Breast epithelium (tissue), 4 donors: ENCODE measurements around the gene MCM9. TPM values are rescaled to one million over a fixed set of nuclear protein-coding genes. Genes with fewer than 3 reads are reported as not detected.

Experiments used
- DNase-seq, 2 donors: peaks; one replicate each; pipeline ENCODE4 v3.0.0-alpha.2; 2019; ENCODE audit warnings: low spot score in 2 of 2
- H3K27ac ChIP-seq, 2 donors: fragments of 200-600 bp; sonication (generic) in 1 of 2; one replicate each; pipeline ENCODE4 v1.5.1; 2016 to 2019; ENCODE audit warnings: mild to moderate bottlenecking in 1 of 2
- H3K27me3 ChIP-seq, 2 donors: fragments of 200-600 bp; sonication (generic) in 1 of 2; one replicate each; pipeline versions ENCODE4 v1.5.1 to v1.6.0; 2017 to 2019; ENCODE audit warnings: control low read depth in 1 of 2, mild to moderate bottlenecking in 1 of 2
- H3K36me3 ChIP-seq: fragments of 200-600 bp; one replicate; pipeline ENCODE4 v1.5.1; 2019
- H3K4me1 ChIP-seq, 2 donors: fragments of 200-600 bp; sonication (generic); one replicate each; pipeline ENCODE4 v1.5.1; 2016 to 2019; ENCODE audit warnings: control low read depth in 1 of 2
- H3K4me3 ChIP-seq, 3 donors: fragments of 200-600 bp; sonication (generic); 1 replicate in 2 of 3; 2 replicates in 1 of 3; pipeline ENCODE4 v1.5.1; 2016 to 2019; ENCODE audit warnings: mild to moderate bottlenecking in 3 of 3, moderate library complexity in 2 of 3
- H3K9me3 ChIP-seq, 2 donors: fragments of 200-600 bp; sonication (generic) in 1 of 2; one replicate each; pipeline ENCODE4 v1.5.1; 2016 to 2019; ENCODE audit warnings: control low read depth in 1 of 2
- POLR2A ChIP-seq: fragments of 450-650 bp; IDR thresholded peaks from one replicate; pipeline ENCODE4 v1.6.1; 2016; ENCODE audit warnings: antibody characterized with exemption, mild to moderate bottlenecking, moderate library complexity
- POLR2AphosphoS5 ChIP-seq, 3 donors: sonication (generic); formaldehyde crosslinking; IDR thresholded peaks; one replicate each; pipeline ENCODE4 v1.6.1; 2017; ENCODE audit warnings: antibody characterized with exemption in 3 of 3
- intact Hi-C: fragments of 100-400 bp; cut with DNase I; formaldehyde crosslinking; loops from one replicate; pipeline ENCODE4 v1.15.1; 2023; ENCODE audit warnings: low total_unique reads
- total RNA-seq, 3 donors: library from RNA; depleted of rRNA; stranded (reverse); fragments of >200 nt; gene quantifications; one replicate each; pipeline ENCODE4 v1.1.0, GENCODE V29; 2016
- TF ChIP-seq, protein P1 (sequence below), 3 donors: fragments of 450-650 bp; IDR thresholded peaks; one replicate each; pipeline ENCODE4 v1.5.1; 2016 to 2017; ENCODE audit warnings: antibody characterized with exemption in 3 of 3, mild to moderate bottlenecking in 3 of 3, moderate library complexity in 3 of 3

MCM9 gene
- total RNA-seq, result 10 to 100 TPM; 17.9 to 40.5 (median 33.4) TPM

GRCh38 chr6:118934461-118935330 is at the start of gene MCM9:
MCM9 (minus strand) TSS chr6:118935159; CDS start chr6:118931723, 3,436 bp downstream.
- peak; percentile 58 to 91 for DNase-seq
- Histone ChIP-seq H3K4me1 (peaks cover 0 to 7% of the 10 kb centered on the region in 2 donors), H3K4me3 (peak within 1 kb of the TSS; percentile 66 to 72 (median 67)), H3K27ac (peak within 1 kb of the TSS; percentile 83 to 91), H3K9me3 (no peaks in the 10 kb centered on the region), H3K27me3 (no peaks in the 10 kb centered on the region), H3K36me3 (no peaks in the 10 kb centered on the region)
- TF ChIP-seq POLR2A (no peak), POLR2AphosphoS5 (IDR thresholded peaks at IDR 0.05) (peak; percentile 13 to 47 (median 24))
- intact Hi-C loops, result no loop called here

DNA sequence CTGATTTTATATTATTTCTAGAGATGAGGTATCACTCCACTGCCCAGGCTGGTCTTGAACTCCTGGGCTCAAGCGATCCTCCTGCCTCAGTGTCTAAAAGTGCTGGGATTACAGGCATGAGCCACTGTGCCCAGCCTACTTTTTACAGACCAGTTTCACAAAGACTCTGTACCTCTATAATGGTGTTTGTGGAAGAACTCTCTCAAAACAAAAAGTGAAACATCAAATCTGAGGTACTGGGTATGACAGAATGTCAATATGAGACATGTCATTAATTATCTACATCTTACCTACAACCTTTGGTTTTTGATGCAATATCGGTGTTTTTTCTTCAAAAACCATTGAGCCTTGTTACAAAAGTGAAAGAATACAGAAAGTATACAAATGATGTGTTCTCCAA is 49.4 kb upstream of the MCM9 start:
- intact Hi-C loops, result loop anchor here (10.0 kb wide), 1 partner anchor 120 kb away; no protein-coding TSS in a partner anchor
- no peak for DNase-seq
- TF ChIP-seq POLR2A (no peak), POLR2AphosphoS5 (IDR thresholded peaks at IDR 0.05) (no peak)
- TF ChIP-seq, protein P1, sequence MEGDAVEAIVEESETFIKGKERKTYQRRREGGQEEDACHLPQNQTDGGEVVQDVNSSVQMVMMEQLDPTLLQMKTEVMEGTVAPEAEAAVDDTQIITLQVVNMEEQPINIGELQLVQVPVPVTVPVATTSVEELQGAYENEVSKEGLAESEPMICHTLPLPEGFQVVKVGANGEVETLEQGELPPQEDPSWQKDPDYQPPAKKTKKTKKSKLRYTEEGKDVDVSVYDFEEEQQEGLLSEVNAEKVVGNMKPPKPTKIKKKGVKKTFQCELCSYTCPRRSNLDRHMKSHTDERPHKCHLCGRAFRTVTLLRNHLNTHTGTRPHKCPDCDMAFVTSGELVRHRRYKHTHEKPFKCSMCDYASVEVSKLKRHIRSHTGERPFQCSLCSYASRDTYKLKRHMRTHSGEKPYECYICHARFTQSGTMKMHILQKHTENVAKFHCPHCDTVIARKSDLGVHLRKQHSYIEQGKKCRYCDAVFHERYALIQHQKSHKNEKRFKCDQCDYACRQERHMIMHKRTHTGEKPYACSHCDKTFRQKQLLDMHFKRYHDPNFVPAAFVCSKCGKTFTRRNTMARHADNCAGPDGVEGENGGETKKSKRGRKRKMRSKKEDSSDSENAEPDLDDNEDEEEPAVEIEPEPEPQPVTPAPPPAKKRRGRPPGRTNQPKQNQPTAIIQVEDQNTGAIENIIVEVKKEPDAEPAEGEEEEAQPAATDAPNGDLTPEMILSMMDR (IDR thresholded peaks at IDR 0.05), result no peak

DNA sequence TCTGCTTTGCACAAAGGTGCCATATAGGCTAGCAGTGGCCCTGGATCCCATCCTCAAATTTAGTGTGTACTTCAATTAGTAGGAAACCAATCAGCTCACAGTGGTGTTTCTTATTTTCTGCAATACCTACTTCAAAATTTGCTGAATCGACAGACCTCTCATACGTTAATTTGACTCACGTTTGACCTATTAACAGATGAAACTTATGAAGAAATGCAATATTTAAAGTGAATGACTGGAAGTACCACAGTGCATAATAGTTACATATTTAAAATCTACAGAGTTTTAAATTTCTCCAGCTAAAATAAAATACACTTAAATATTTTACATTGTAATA is 47.6 kb upstream of the MCM9 start:
- H3K36me3 ChIP-seq, result no peaks in the 10 kb centered on the region
- H3K9me3 ChIP-seq, result no peaks in the 10 kb centered on the region
- no peak overlapping the region for H3K27ac ChIP-seq
- H3K27me3 ChIP-seq, result no peaks in the 10 kb centered on the region
- intact Hi-C loops, result loop anchor here (10.0 kb wide), 1 partner anchor 122 kb away; no protein-coding TSS in a partner anchor
- H3K4me1 ChIP-seq, result no peaks in the 10 kb centered on the region
- DNase-seq, result no peak
- no peak for TF ChIP-seq POLR2A
- TF ChIP-seq, protein P1 (IDR thresholded peaks at IDR 0.05), result no peak
- no peak for TF ChIP-seq POLR2AphosphoS5 (IDR thresholded peaks at IDR 0.05)
- no peak overlapping the region for H3K4me3 ChIP-seq

More for the DNA sequence above, 49.4 kb upstream of the MCM9 start:
- Histone ChIP-seq H3K36me3 (no peaks in the 10 kb centered on the region), H3K27ac (no peak overlapping the region), H3K9me3 (no peaks in the 10 kb centered on the region), H3K4me1 (no peaks in the 10 kb centered on the region), H3K27me3 (no peaks in the 10 kb centered on the region), H3K4me3 (no peak overlapping the region)

DNA sequence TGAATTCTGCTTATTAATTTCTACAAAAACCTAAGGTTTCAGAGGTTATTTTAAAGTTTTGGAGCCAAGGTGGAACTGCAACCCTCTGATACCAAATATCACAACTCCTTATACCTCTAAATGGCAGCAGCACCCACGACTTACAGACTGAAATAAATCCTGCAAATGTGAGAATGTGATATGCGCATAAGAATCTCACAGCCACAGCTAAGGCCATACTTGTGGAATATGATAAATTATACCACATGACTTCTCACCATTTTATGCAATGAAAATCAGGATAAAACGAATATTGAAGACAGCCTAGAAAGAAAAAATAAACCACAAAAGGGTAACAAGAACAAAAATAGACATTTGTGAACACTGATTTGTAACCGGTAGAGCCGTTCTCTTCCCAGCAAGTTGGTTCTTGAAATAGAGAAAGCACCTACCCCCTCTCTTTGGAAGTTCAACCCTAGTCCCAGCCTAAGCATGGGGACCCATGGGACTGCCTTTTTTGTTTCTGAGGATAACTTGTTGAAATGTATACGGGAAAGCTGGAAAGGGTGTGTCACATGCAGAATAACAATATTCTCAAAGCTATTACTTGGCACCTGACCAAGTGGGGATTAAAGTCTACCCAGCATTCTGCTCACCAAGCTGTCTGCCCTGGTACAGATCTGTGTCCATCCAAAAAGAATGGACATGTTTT is 47.1 kb upstream of the MCM9 start:
- H3K4me3 ChIP-seq, result no peak overlapping the region
- H3K27ac ChIP-seq, result no peak overlapping the region
- no peak for DNase-seq
- no peaks in the 10 kb centered on the region for H3K4me1 ChIP-seq
- TF ChIP-seq POLR2AphosphoS5 (IDR thresholded peaks at IDR 0.05) (no peak), POLR2A (no peak)
- TF ChIP-seq, protein P1 (IDR thresholded peaks at IDR 0.05), result no peak
- intact Hi-C loops, result loop anchor here (10.0 kb wide), 1 partner anchor 123 kb away; no protein-coding TSS in a partner anchor
- H3K9me3 ChIP-seq, result no peaks in the 10 kb centered on the region
- no peaks in the 10 kb centered on the region for H3K27me3 ChIP-seq
- no peaks in the 10 kb centered on the region for H3K36me3 ChIP-seq

DNA sequence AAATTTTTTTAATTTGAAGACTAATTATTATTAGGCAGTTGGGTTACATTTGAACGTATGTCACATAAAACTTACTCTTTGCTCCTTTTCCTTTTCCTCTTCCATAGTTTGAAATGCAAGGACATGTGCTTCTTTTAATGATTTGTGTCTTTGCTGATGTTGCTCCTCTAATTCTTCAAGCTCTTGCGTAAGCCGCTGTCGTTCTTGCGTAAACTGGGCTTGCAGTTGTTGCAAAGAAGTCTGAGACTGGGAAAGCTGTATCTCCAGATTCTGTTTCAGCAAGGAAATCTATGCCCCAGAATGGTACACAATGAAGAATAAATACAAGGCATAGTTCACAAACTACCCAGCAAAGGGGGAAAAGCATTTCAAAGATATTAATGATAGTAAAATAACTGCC is 45.1 kb upstream of the MCM9 start:
- no peaks in the 10 kb centered on the region for H3K4me1 ChIP-seq
- TF ChIP-seq POLR2AphosphoS5 (IDR thresholded peaks at IDR 0.05), result no peak
- no peaks in the 10 kb centered on the region for H3K9me3 ChIP-seq
- intact Hi-C loops, result loop anchor here (10.0 kb wide), 1 partner anchor 125 kb away; no protein-coding TSS in a partner anchor
- H3K27ac ChIP-seq, result no peak overlapping the region
- peaks cover 1% of the 10 kb centered on the region for H3K36me3 ChIP-seq
- no peak for DNase-seq
- H3K4me3 ChIP-seq, result no peak overlapping the region
- no peaks in the 10 kb centered on the region for H3K27me3 ChIP-seq

DNA sequence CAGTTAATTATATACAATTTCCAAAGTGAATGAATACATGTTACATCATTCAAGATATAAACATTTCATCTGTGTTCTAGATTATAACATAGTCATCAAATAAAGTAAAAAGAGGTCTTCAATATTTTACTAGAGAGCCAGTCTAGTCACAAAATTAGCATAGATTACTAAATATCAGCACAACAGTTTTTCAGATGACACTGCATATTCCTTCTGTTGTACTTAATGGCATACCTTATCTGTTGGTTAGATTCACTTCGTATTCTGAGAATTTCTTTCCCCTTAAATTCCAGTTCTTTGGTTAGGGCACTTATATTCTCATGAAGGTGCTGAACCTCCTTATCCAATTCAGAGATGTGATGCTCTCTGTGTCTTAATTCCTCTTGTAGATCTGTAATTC is 39.8 kb upstream of the MCM9 start:
- no peak overlapping the region for H3K4me3 ChIP-seq
- H3K4me1 ChIP-seq, result no peaks in the 10 kb centered on the region
- no peaks in the 10 kb centered on the region for H3K9me3 ChIP-seq
- no peaks in the 10 kb centered on the region for H3K27me3 ChIP-seq
- TF ChIP-seq POLR2A (no peak), POLR2AphosphoS5 (IDR thresholded peaks at IDR 0.05) (no peak)
- TF ChIP-seq, protein P1 (IDR thresholded peaks at IDR 0.05), result no peak
- peaks cover 3% of the 10 kb centered on the region for H3K36me3 ChIP-seq
- intact Hi-C loops, result no loop called here
- no peak overlapping the region for H3K27ac ChIP-seq
- DNase-seq, result no peak
